ENCODE results near the gene DAZAP2.

The DAZAP2 gene

GRCh38 chr12:51227962-51228361 is 10.7 kb upstream of the DAZAP2 start:
- CTCF ChIA-PET = interaction anchor here (1.6 kb wide), 1 partner anchor 11 kb away, joined by 4 read pairs; no protein-coding TSS in a partner anchor

GRCh38 chr12:51229116-51229809 is 9.4 kb upstream of the DAZAP2 start:
- H3K27ac ChIP-seq (ENCODE audit: extremely low read depth, low read depth, low read length) = no peak overlapping the region
- no peaks in the 10 kb centered on the region for H3K4me1 ChIP-seq (ENCODE audit: control insufficient read depth, insufficient read depth, low read length)
- POLR2A ChIA-PET = interaction anchor here (0.7 to 1.1 kb wide), 2 partner anchors 9 to 11 kb away, joined by 3 to 4 read pairs; partner anchors contain the start of gene DAZAP2
- no peak for TF ChIP-seq ZSCAN5A (tag by site-specific recombination; IDR thresholded peaks at IDR 0.05)
- CTCF ChIA-PET = interaction anchor here (0.7 to 3.2 kb wide), 3 partner anchors 11 to 114 kb away, joined by 3 to 12 read pairs (median 5); partner anchors contain the start of gene POU6F1
- peaks cover 0 to 2% of the 10 kb centered on the region in 2 experiments; a peak in 1 of 3 replicates for H3K36me3 ChIP-seq (ENCODE audit: control insufficient read depth in 2 of 2, insufficient read depth in 1 of 2, low read length in 2 of 2)
- no peak overlapping the region for H3K4me3 ChIP-seq (ENCODE audit: low read depth, low read length)
- H3K9me3 ChIP-seq (ENCODE audit: control insufficient read depth, insufficient read depth, low read depth, low read length) = no peaks in the 10 kb centered on the region

More at GRCh38 chr12:51227962-51228361, 10.7 kb upstream of the DAZAP2 start:
- H3K4me1 ChIP-seq (ENCODE audit: control insufficient read depth, insufficient read depth, low read length) = no peaks in the 10 kb centered on the region
- TF ChIP-seq ZNF692 (tag by site-specific recombination; IDR thresholded peaks at IDR 0.05) (no peak), ZNF366 (tag by site-specific recombination; conservative IDR thresholded peaks at IDR 0.05) (no peak), ZNF561 (tag by site-specific recombination; IDR thresholded peaks at IDR 0.05; ENCODE audit: borderline replicate concordance) (no peak), ZBTB17 (tag by site-specific recombination; IDR thresholded peaks at IDR 0.05) (no peak), ZNF664 (tag by site-specific recombination; IDR thresholded peaks at IDR 0.05) (peak; percentile 47; the same call in 1 of the 2 replicates)
- peaks cover 0 to 5% of the 10 kb centered on the region in 2 experiments; a peak in 1 of 3 replicates for H3K36me3 ChIP-seq (ENCODE audit: control insufficient read depth in 2 of 2, insufficient read depth in 1 of 2, low read length in 2 of 2)
- no peaks in the 10 kb centered on the region for H3K9me3 ChIP-seq (ENCODE audit: control insufficient read depth, insufficient read depth, low read depth, low read length)
- H3K27ac ChIP-seq (ENCODE audit: extremely low read depth, low read depth, low read length) = no peak overlapping the region
- no peak overlapping the region for H3K4me3 ChIP-seq (ENCODE audit: low read depth, low read length)
- POLR2A ChIA-PET = interaction anchor here (0.8 kb wide), 1 partner anchor 145 kb away, joined by 3 read pairs; no protein-coding TSS in a partner anchor

- Histone ChIP-seq H3K27ac (ENCODE audit: extremely low read depth, low read depth, low read length) (no peak overlapping the region), H3K4me3 (ENCODE audit: low read depth, low read length) (no peak overlapping the region), H3K4me1 (ENCODE audit: control insufficient read depth, insufficient read depth, low read length) (peaks cover 4% of the 10 kb centered on the region; the same call in 1 of the 2 replicates), H3K9me3 (ENCODE audit: control insufficient read depth, insufficient read depth, low read depth, low read length) (no peaks in the 10 kb centered on the region), H3K36me3 (ENCODE audit: control insufficient read depth in 2 of 2, insufficient read depth in 1 of 2, low read length in 2 of 2) (no peaks in the 10 kb centered on the region; a peak in 1 of 3 replicates)
- TF ChIP-seq ZBTB1 (tag by site-specific recombination; IDR thresholded peaks at IDR 0.05) (no peak), PRDM6 (tag by site-specific recombination; IDR thresholded peaks at IDR 0.05) (no peak), ZNF341 (tag by site-specific recombination; IDR thresholded peaks at IDR 0.05; ENCODE audit: low read depth) (no peak), ZNF184 (tag by site-specific recombination; IDR thresholded peaks at IDR 0.05) (peak; percentile 60; the same call in 1 of the 2 replicates), REST (tag by site-specific recombination; IDR thresholded peaks at IDR 0.05) (no peak), ZNF701 (tag by site-specific recombination; IDR thresholded peaks at IDR 0.05) (no peak)
- ChIA-PET POLR2A (interaction anchor here (0.7 kb wide), 1 partner anchor 8 kb away, joined by 3 read pairs; no protein-coding TSS in a partner anchor), CTCF (no interaction called here)
Measured at GRCh38 chr12:51232642-51233041, 6.0 kb upstream of the DAZAP2 start.

All from HEK293 (cell line).